Peyer's patch (tissue), 4 donors: ENCODE results near the gene MSI2. TPM values are rescaled to one million over a fixed set of nuclear protein-coding genes. Genes with fewer than 3 reads are reported as not detected.

Source experiments
- DNase-seq, 3 donors: peaks; one replicate each; pipeline ENCODE4 v3.0.0-alpha.2; 2017 to 2019
- H3K27ac ChIP-seq, 4 donors: fragments of 200-600 bp; sonication (generic); one replicate each; pipeline ENCODE4 v1.5.1; 2016 to 2019
- H3K27me3 ChIP-seq, 2 donors: fragments of 200-600 bp; sonication (generic); one replicate each; pipeline ENCODE4 v1.5.1; 2019
- H3K36me3 ChIP-seq, 3 donors: fragments of 200-600 bp; sonication (generic); one replicate each; pipeline ENCODE4 v1.5.1; 2016 to 2019
- H3K4me1 ChIP-seq, 4 donors: fragments of 200-600 bp; sonication (generic); one replicate each; pipeline ENCODE4 v1.5.1; 2016 to 2019
- H3K4me3 ChIP-seq, 4 donors: fragments of 200-600 bp; sonication (generic); 1 replicate in 3 of 4; 2 replicates in 1 of 4; pipeline ENCODE4 v1.5.1; 2016 to 2019; ENCODE audit warnings: mild to moderate bottlenecking in 1 of 4
- H3K9me3 ChIP-seq, 4 donors: fragments of 200-600 bp; sonication (generic); one replicate each; pipeline ENCODE4 v1.5.1; 2016 to 2019; ENCODE audit warnings: mild to moderate bottlenecking in 1 of 4
- POLR2A ChIP-seq, 2 donors: fragments of 450-650 bp; IDR thresholded peaks; one replicate each; pipeline ENCODE4 v1.5.1; 2017; ENCODE audit warnings: antibody characterized with exemption in 2 of 2, mild to moderate bottlenecking in 2 of 2, moderate library complexity in 2 of 2
- total RNA-seq, 4 donors: library from RNA; depleted of rRNA; stranded (reverse); fragments of >200 nt; gene quantifications; one replicate each; pipeline ENCODE4 v1.1.0, GENCODE V29; 2016
- TF ChIP-seq, protein P1 (sequence below), 6 experiments: fragments of 450-650 bp in 4 of 6; fragments of 200-600 bp in 2 of 6; sonication (generic) in 1 of 6; IDR thresholded peaks; one replicate each; pipeline ENCODE4 v1.5.1; 2017 to 2019; ENCODE audit warnings: antibody characterized with exemption in 6 of 6, mild to moderate bottlenecking in 3 of 6, moderate library complexity in 1 of 6

Gene MSI2
- total RNA-seq, 4 donors from 2014 or later, result 25.9 to 39.0 (median 29.2) TPM

GRCh38 chr17:57356719-57357391, 100.5 kb downstream of the MSI2 start:
- no peak for TF ChIP-seq POLR2A (IDR thresholded peaks at IDR 0.05)
- TF ChIP-seq, protein P1, sequence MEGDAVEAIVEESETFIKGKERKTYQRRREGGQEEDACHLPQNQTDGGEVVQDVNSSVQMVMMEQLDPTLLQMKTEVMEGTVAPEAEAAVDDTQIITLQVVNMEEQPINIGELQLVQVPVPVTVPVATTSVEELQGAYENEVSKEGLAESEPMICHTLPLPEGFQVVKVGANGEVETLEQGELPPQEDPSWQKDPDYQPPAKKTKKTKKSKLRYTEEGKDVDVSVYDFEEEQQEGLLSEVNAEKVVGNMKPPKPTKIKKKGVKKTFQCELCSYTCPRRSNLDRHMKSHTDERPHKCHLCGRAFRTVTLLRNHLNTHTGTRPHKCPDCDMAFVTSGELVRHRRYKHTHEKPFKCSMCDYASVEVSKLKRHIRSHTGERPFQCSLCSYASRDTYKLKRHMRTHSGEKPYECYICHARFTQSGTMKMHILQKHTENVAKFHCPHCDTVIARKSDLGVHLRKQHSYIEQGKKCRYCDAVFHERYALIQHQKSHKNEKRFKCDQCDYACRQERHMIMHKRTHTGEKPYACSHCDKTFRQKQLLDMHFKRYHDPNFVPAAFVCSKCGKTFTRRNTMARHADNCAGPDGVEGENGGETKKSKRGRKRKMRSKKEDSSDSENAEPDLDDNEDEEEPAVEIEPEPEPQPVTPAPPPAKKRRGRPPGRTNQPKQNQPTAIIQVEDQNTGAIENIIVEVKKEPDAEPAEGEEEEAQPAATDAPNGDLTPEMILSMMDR (IDR thresholded peaks at IDR 0.05), result no peak
- no peaks in the 10 kb centered on the region for H3K9me3 ChIP-seq
- peak in 1 of 3 donors; percentile 58 for DNase-seq
- no peaks in the 10 kb centered on the region for H3K27me3 ChIP-seq
- no peaks in the 10 kb centered on the region for H3K36me3 ChIP-seq
- peaks cover 0 to 16% (median 11%) of the 10 kb centered on the region in 4 donors for H3K4me1 ChIP-seq
- peak overlapping the region; percentile 9 to 62 (median 34) for H3K27ac ChIP-seq
- peak overlapping the region in 1 of 4 donors; percentile 4 for H3K4me3 ChIP-seq

DNA sequence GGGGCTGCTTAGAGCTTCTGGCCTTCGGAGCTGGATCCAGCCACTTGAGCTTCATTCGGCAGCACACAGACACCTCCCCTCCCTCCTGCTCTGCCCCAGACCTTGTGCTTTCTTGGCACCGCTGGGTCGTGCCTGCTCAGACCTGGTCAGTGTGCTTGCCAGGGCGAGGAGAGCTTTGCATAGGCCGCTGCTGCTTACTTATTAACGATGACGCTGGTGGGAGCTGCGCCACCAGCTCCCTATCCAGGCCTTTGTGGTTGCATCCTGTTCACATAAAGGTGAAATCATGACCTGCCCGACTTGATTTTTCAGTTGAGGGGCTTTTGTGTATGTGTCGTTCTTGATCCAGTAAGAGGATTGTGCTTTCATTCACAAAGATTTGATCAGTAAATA, 101.1 kb downstream of the MSI2 start:
- Histone ChIP-seq H3K36me3 (no peaks in the 10 kb centered on the region), H3K27me3 (no peaks in the 10 kb centered on the region), H3K4me1 (peaks cover 0 to 16% (median 11%) of the 10 kb centered on the region in 4 donors), H3K4me3 (peak overlapping the region in 1 of 4 donors; percentile 3), H3K27ac (peak overlapping the region; percentile 9 to 62 (median 34)), H3K9me3 (no peaks in the 10 kb centered on the region)
- DNase-seq, result peak in 2 of 3 donors; percentile 25 to 31
- TF ChIP-seq, protein P1 (IDR thresholded peaks at IDR 0.05), result no peak
- no peak for TF ChIP-seq POLR2A (IDR thresholded peaks at IDR 0.05)

DNA sequence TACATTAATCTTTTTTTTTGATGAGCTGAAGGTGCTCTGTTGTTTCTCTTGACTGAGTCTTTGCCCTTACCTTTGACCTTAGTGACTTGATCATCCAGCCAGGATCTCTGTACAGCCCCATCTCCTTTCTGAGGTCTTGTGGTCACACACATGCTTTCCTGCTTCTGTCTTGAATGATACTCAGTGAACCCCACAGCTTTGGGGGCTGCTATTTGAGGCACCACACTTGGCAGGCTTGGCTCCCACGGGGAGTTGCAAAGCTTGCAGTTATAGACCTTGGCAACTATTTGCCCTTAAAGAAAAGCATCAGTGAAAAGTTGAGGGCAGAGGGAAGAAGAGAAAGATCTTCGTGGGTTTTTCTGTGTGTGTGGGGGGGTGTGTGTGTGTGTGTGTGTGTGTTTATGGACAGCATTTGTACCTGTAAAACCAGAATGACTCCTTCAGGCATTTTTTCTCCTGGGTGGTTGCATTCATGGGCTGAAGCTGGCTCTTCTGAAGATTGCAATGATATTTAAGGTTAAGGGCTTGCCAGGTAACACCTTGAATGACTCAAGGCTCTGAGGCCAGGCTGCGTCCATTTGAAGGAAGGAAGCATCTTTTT, 101.6 kb downstream of the MSI2 start:
- H3K36me3 ChIP-seq, result no peaks in the 10 kb centered on the region
- TF ChIP-seq POLR2A (IDR thresholded peaks at IDR 0.05), result no peak
- TF ChIP-seq, protein P1 (IDR thresholded peaks at IDR 0.05), result no peak
- peaks cover 0 to 16% (median 11%) of the 10 kb centered on the region in 4 donors for H3K4me1 ChIP-seq
- peak; percentile 11 to 53 (median 49) for DNase-seq
- H3K27ac ChIP-seq, result peak overlapping the region in 2 of 4 donors; percentile 6 to 62
- no peak overlapping the region for H3K4me3 ChIP-seq
- no peaks in the 10 kb centered on the region for H3K27me3 ChIP-seq
- no peaks in the 10 kb centered on the region for H3K9me3 ChIP-seq

DNA sequence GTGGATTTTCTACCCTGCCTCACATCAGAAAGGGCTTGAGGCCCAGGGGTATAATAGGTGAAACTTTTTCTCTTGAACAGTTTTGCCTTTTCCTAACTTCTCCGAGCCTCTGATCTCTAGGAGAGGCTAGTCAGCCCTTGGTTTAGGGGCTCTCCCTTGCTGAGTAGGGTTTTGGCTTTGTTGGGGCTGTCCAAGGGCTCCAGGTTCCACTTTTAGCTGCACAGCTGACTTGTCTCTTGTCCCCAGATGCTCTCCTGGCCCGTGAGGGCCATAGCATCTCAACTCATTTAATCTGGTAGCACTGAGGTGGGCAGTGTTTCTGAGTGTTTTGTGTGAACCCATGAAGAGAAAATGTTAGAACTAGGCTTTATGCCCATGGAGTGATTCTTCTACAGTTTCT, 103.9 kb downstream of the MSI2 start:
- no peaks in the 10 kb centered on the region for H3K27me3 ChIP-seq
- H3K4me3 ChIP-seq, result no peak overlapping the region
- no peaks in the 10 kb centered on the region for H3K9me3 ChIP-seq
- H3K27ac ChIP-seq, result no peak overlapping the region
- no peaks in the 10 kb centered on the region for H3K36me3 ChIP-seq
- DNase-seq, result no peak
- TF ChIP-seq, protein P1 (IDR thresholded peaks at IDR 0.05), result no peak
- no peak for TF ChIP-seq POLR2A (IDR thresholded peaks at IDR 0.05)
- H3K4me1 ChIP-seq, result peaks cover 0 to 16% (median 9%) of the 10 kb centered on the region in 4 donors

DNA sequence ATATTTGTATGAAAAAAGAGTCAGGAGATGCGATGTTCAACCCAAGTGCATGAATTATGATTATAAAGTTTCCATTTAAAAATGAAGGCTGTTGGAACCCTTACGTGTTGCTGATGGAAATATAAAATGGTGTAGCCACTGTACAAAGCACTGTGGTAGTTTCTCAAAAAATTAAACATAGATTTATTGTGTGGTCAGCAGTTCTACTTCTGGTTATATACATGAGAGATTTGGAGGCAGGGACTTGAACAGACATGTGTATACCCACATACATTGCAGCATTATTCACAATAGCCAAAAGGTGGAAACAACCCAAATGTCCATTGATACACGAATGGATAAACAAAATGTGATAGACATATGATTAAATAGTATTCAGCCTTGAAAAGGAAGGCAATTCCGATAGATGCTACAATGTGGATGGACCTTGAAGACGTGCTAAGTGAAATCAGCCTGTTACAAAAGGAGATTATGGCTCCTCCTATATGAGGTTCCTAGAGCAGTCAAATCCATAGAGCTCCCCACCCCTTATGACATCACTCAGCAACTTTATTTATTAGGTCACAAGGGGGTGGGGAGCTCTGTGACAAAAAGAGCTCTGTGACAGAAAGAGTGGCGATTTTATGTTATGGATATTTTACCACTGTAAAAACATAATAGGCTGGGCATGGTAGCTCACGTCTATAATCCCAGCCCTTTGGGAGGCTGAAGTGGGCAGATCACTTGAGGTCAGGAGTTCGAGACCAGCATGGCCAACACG, 106.7 kb downstream of the MSI2 start:
- no peaks in the 10 kb centered on the region for H3K4me1 ChIP-seq
- no peaks in the 10 kb centered on the region for H3K36me3 ChIP-seq
- H3K27ac ChIP-seq, result no peak overlapping the region
- TF ChIP-seq, protein P1 (IDR thresholded peaks at IDR 0.05), result no peak
- TF ChIP-seq POLR2A (IDR thresholded peaks at IDR 0.05), result no peak
- DNase-seq, result no peak
- no peaks in the 10 kb centered on the region for H3K27me3 ChIP-seq
- no peak overlapping the region for H3K4me3 ChIP-seq
- H3K9me3 ChIP-seq, result no peaks in the 10 kb centered on the region
